Measurements from ENCODE around the gene FBRSL1. TPM values are rescaled to one million over a fixed set of nuclear protein-coding genes. Genes with fewer than 3 reads are reported as not detected.

FBRSL1 gene
- total RNA-seq, 1 donor from 2014 or later: 58.7 TPM

GRCh38 chr12:132516095-132517012, 26.4 kb downstream of the FBRSL1 start:
- DNase-seq (no peak), ATAC-seq (ENCODE audit: low read depth) (no peak)
- intact Hi-C loops (cut with micrococcal nuclease): no loop called here
- Mint-ChIP-seq H3K4me3 (no peak overlapping the region), H3K9me3 (peaks cover 8% of the 10 kb centered on the region), H3K27ac (no peak overlapping the region), H3K4me1 (no peaks in the 10 kb centered on the region), H3K36me3 (ENCODE audit: low read depth) (peaks cover 41% of the 10 kb centered on the region), H3K27me3 (no peaks in the 10 kb centered on the region)
- ChIA-PET POLR2A (no interaction called here), CTCF (interaction anchor here (4.3 kb wide), 1 partner anchor 101 kb away, joined by 17 read pairs; no protein-coding TSS in a partner anchor)
- no peak for TF ChIP-seq CTCF (IDR thresholded peaks at IDR 0.05)

GRCh38 chr12:132517013-132517739, 27.2 kb downstream of the FBRSL1 start:
- Mint-ChIP-seq H3K27me3 (no peaks in the 10 kb centered on the region), H3K27ac (no peak overlapping the region), H3K4me1 (no peaks in the 10 kb centered on the region), H3K9me3 (peaks cover 8% of the 10 kb centered on the region), H3K36me3 (ENCODE audit: low read depth) (peaks cover 39% of the 10 kb centered on the region), H3K4me3 (no peak overlapping the region)
- TF ChIP-seq CTCF (IDR thresholded peaks at IDR 0.05): no peak
- ChIA-PET POLR2A (no interaction called here), CTCF (interaction anchor here (4.3 kb wide), 1 partner anchor 102 kb away, joined by 17 read pairs; no protein-coding TSS in a partner anchor)
- intact Hi-C loops (cut with micrococcal nuclease): no loop called here
- ATAC-seq (ENCODE audit: low read depth) (no peak), DNase-seq (no peak)

- Mint-ChIP-seq H3K27ac (no peak overlapping the region), H3K4me1 (peaks cover under 1% of the 10 kb centered on the region), H3K4me3 (no peak overlapping the region), H3K36me3 (ENCODE audit: low read depth) (peaks cover 39% of the 10 kb centered on the region), H3K27me3 (no peaks in the 10 kb centered on the region), H3K9me3 (peaks cover 8% of the 10 kb centered on the region)
- no peak for TF ChIP-seq CTCF (IDR thresholded peaks at IDR 0.05)
- DNase-seq (no peak), ATAC-seq (ENCODE audit: low read depth) (no peak)
- intact Hi-C loops (cut with micrococcal nuclease): no loop called here
- CTCF ChIA-PET: interaction anchor here (4.3 kb wide), 1 partner anchor 103 kb away, joined by 17 read pairs; no protein-coding TSS in a partner anchor
- POLR2A ChIA-PET: no interaction called here
Observed at GRCh38 chr12:132517740-132518100, 27.8 kb downstream of the FBRSL1 start.

- ChIA-PET POLR2A (no interaction called here), CTCF (interaction anchor here (2.6 kb wide), 1 partner anchor 103 kb away, joined by 11 read pairs; no protein-coding TSS in a partner anchor)
- Mint-ChIP-seq H3K4me1 (peaks cover 3% of the 10 kb centered on the region), H3K9me3 (peaks cover 8% of the 10 kb centered on the region), H3K27me3 (no peaks in the 10 kb centered on the region), H3K36me3 (ENCODE audit: low read depth) (peaks cover 33% of the 10 kb centered on the region), H3K4me3 (no peak overlapping the region), H3K27ac (no peak overlapping the region)
- intact Hi-C loops (cut with micrococcal nuclease): no loop called here
- DNase-seq (no peak), ATAC-seq (ENCODE audit: low read depth) (no peak)
- no peak for TF ChIP-seq CTCF (IDR thresholded peaks at IDR 0.05)
Observed at GRCh38 chr12:132518354-132518992, 28.5 kb downstream of the FBRSL1 start.
